Left hindlimb (tissue), 1 donor: Measurements from ENCODE around the gene PRSS38.

Experiments
- DNase-seq: peaks from one replicate; pipeline ENCODE4 v3.0.0-alpha.2; 2018

PRSS38 gene

DNA sequence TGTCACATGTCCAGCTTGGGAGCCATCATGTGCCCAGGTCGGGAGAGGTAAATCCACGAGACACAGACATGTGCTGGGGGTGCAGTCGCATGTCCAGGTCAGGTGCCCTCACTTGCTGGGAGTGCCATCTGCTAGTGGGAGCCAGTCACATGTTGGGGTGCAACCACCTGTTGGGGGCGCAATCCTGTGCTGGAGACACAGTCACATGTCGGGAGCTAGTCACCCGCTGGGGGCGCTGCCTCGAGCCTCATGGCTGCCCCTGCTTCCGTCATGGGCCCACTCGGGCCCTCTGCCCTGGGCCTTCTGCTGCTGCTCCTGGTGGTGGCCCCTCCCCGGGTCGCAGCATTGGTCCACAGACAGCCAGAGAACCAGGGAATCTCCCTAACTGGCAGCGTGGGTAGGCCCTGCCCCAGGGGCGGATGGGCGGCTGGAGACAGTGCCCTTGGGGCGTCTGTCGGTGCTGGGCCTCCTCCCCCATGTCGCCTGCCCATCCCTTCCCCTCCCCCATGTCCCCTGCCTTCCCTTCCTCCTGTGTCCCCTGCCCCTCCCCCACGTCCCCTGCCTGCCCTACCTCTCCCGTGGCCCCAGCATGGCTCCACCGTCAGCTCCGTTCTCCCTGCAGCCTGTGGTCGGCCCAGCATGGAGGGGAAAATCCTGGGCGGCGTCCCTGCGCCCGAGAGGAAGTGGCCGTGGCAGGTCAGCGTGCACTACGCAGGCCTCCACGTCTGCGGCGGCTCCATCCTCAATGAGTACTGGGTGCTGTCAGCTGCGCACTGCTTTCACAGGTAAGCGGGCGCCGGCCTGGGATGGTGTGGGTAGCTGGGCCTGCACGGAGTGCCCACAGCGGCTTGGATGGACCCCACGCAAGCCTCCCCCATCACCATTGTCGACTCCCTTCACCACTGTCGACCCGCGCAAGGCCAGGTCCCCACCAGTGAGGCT, at the start of gene PRSS38:
PRSS38 (plus strand) TSS at position 208 of the 942 bp plus-strand sequence; CDS start at position 250, 42 bp downstream.
- no peak for DNase-seq

DNA sequence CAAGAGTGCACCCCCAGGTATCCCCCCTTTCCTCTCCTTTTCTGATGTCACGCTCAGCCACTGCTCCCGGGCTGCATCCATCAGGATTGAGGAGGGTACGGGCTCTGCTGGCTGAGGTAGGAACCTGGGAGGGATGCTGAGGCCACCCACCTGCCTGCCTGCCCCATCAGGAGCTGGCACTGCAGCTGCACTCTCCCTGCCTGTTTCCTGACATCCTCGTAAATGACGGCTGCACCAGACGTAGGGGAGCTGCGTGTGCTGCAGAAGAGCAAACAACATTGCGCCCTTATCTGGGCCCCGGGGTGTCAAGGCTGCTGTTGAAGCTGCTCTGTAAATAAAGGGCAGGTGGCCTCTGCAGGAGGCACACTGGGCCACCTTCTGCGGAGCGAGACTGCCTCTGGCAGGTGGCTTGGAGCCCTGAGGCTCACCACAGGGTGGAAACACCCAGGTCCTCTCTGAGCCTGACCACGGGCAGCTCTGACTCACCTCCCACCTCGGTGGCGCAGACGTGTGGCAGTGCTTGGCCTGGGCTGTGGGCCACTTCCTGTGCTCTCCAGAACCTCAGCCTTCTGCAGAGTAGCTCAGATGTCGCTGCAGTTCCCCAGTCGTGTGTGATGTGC, 49.4 kb upstream of the PRSS38 start:
- DNase-seq: no peak

GRCh38 chr1:227766653-227767277, 48.7 kb upstream of the PRSS38 start:
- no peak for DNase-seq

DNA sequence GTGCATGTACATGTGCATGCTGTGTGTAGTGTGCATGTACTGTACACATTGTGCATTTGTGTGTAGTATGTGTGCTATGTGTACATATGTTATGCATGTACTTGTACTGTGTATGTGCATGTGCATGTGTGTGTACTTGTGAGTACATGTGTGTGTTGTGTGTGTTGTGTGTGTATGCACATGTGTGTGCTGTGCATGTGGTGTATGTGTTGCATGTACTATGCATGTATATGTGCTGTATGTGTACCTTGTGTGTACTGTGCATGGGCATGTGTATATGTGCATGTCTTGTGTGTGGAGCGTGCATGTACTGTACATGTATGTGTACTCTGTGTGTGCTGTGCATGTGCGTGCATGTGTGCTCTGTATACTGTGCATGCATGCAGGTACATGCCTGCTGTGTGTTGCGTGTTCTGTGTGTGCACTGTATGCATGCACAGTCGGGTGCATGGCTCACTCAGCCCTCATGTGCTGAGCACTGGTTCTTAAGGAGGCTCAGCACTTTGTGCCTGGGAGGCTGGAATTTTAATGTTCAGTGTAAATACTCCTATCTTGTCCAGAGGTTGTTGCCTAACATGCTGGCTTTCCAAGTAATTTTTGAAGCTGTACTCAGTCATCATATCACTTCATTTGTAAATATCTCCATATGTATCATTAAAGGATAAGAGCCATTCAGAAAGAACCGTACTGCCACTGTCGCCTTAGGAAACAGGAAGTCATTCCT, 47.9 kb upstream of the PRSS38 start:
- no peak for DNase-seq

GRCh38 chr1:227768125-227768439, 47.4 kb upstream of the PRSS38 start:
- DNase-seq: no peak

- no peak for DNase-seq
Measured at GRCh38 chr1:227768640-227769039, 46.8 kb upstream of the PRSS38 start.

DNA sequence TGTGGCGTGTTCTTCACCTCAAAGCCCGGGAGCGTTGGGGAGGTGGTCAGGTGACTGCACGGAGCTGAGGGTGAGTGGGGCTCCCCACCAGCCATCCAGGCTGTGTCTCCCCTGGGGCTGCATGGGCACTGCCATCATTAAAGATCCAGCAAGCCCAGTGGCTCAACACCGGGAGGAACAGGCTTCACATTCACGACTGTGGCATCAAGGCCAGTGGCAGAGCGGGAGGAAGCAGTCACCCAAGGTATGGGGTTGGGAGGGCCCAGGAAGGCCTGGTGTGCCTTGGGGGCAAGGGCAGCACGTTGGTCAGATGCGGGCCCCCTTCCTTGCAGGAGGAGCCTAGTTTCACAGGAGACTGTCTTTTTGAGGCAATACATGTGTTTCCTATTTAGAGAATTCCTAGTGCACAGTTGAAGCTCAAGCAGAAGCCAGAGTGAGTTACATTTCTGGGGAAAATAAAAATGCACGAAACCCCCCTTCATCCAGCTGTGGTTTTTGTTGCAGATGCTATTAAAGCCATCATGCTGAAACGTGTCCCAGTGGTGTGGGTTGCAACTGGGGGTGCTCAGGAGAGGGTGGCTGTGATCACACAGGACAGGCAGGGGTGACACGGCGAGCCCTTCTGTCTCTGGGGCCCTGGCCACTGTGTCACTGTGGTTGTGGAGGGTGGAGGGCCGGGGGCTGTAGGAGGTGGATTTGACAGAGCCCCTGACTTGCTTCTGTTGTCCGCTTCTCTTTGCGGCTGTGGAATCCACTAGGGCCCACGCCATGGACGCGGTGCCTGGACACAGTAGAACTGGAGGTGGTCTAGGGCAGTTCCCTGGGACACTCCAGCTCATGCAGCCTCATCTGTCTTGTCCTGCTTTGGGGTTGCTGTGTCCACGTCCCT, 46.2 kb upstream of the PRSS38 start:
- DNase-seq: no peak

GRCh38 chr1:227769936-227770494, 45.5 kb upstream of the PRSS38 start:
- DNase-seq: no peak

- DNase-seq: no peak
Measured at GRCh38 chr1:227770812-227771211, 44.7 kb upstream of the PRSS38 start.

DNA sequence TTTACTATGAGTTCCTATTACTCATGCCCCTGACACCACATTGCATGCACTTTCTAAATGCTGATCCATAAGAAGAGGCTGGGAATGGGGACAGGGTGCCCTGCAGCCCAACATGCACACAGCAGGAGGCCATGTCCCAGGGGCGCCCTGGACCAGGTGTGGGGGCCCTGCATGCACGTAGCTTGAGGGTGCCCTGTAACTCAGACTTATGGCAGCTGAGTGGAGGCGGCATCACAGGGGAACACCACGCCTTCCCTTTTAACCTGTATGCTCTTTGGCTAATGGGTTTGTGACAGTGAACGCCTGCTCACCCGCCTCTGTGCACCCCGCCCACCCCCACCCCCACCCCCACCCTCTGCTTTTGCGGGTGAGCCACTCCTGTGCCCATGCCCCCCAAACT, 44.1 kb upstream of the PRSS38 start:
- DNase-seq: no peak

GRCh38 chr1:227771771-227772170, 43.7 kb upstream of the PRSS38 start:
- DNase-seq: no peak

DNA sequence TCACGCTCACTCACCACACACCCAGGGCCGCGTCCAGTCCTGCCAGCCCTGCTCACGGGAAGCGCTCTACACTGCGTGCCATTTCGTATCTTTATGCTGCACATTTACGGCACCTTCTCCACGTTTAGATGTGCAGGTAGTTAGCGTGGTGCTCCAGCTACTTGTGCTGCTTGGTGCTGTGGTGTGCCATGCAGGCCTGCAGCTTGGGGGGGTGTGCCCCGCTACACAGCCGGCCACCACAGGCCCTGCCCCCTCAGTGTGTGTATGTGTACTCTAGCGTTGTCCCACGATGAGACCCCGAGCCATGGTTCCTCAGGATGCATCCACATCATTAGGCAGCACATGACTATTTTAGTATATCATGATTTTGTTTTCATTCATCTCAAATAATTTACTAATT, 41.9 kb upstream of the PRSS38 start:
- no peak for DNase-seq

GRCh38 chr1:227774051-227774731, 41.3 kb upstream of the PRSS38 start:
- no peak for DNase-seq

GRCh38 chr1:227774821-227775661, 40.4 kb upstream of the PRSS38 start:
- DNase-seq: peak; percentile 77

DNA sequence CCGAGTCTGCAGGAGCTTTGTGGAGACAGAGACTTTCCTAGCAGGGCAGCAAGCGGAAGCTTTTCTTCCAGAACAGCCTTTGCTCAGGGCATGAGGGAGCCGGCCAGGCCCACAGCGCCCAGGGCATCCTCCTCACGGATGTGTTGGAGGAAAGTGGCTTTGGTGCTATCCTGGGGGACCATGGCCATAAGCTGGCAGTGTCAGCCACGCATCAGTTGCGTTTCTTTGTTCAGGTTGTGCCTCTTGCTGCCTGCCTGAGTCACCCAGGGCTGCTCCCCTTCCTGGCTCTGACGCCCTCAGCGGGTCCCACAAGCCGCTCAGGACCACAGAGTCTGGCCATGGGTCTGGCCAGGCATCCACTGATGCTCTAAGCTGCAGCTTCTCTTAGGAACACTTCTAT, 39.6 kb upstream of the PRSS38 start:
- DNase-seq: no peak

DNA sequence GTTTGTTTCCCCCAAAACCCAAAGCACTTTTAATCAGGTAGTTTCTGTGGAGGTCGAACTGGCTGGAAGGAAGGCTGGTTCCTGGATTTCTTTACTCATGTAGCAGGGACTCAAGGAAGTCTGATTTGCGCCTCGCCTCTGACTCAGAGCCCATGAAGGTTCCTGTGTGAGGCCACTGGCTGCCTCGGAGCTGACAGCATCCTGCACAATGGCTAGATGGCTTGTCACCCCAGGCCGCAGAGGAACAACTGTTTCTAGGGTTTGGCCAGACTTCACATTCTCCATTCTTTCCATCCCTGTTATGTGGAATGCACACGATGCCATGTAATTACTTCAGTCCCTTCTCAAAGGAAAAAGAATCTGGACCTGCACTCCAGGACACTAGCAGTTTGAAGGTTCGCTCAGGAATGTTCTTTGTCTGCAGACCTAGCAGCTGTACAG, 39.1 kb upstream of the PRSS38 start:
- DNase-seq: no peak

DNA sequence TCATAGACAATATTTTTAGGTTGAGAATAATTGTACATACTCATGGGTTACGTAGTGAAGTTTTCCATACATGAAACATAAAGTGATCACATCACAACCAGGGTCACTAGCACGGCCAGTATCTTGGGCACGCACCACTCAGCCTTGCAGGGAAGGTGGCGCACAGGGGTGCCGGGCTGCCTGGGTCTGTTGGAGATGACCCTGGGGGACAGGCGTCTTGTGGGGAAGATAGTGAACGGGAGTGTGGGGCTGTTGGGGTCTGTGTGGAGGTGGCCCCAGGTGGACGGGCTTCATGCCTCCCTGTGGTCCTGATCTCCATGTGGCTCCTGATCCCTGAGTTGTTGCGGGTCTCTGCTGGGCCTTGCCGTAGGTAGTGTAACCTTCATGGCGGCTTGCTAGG, 38.3 kb upstream of the PRSS38 start:
- DNase-seq: no peak

- DNase-seq: no peak
Measured at GRCh38 chr1:227777646-227778045, 37.8 kb upstream of the PRSS38 start.

- no peak for DNase-seq
Measured at GRCh38 chr1:227778401-227778947, 37.0 kb upstream of the PRSS38 start.

DNA sequence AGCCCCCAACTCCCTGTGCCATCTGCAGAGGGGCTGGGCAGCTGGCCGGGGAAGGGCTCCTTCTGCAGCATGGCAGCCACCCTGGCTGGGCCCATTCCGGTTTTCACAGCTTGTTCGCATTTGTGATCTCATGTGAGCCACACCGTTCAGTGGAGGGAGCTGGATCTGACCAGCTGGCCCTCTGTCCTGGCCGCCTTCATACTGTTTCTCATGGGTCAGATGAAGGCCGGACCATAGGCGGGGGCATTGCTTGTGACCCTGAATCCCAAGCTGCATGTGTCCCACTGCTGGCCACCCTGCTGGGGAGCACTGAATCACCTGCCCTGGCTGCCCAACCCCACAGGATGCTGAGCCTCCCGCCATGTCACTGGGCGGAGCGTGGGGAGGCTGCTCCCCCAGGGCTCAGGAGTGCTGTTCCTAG, 36.4 kb upstream of the PRSS38 start:
- DNase-seq: no peak
